ENCODE data around the gene SPR.
"Not testable (repeated sequence)": the region's sequence is repeated elsewhere in the genome, so short reads cannot be mapped to it uniquely, and the experiment has no call there.

Gene SPR

GRCh38 chr2:72894514-72894913 lies 7.3 kb downstream of the SPR start:
- Histone ChIP-seq H3K27ac (no peak overlapping the region), H3K36me3 (ENCODE audit: insufficient read depth, low read length) (peaks cover 6% of the 10 kb centered on the region; the same call in 1 of the 2 replicates), H3K9me3 (ENCODE audit: low read depth, low read length) (no peaks in the 10 kb centered on the region), H3K9ac (ENCODE audit: insufficient read length) (no peak overlapping the region), H3K4me3 (no peak overlapping the region)
- DNase-seq (ENCODE audit: low read depth, low spot score): no peak
- TF ChIP-seq POLR2AphosphoS5 (IDR thresholded peaks at IDR 0.05; ENCODE audit: borderline replicate concordance, low read depth, low read length): no peak
- TF ChIP-seq FOXP2 (optimal IDR thresholded peaks at IDR 0.05; ENCODE audit: control extremely low read depth, extremely low read length, insufficient read depth): no peak
- no peak for TF ChIP-seq EZH2 (IDR thresholded peaks at IDR 0.05)

- no peak overlapping the region for H3K27ac ChIP-seq
- peaks cover 6% of the 10 kb centered on the region; the same call in 1 of the 2 replicates for H3K36me3 ChIP-seq (ENCODE audit: insufficient read depth, low read length)
- DNase-seq (ENCODE audit: low read depth, low spot score): no peak
- H3K9me3 ChIP-seq (ENCODE audit: low read depth, low read length): no peaks in the 10 kb centered on the region
- TF ChIP-seq FOXP2 (optimal IDR thresholded peaks at IDR 0.05; ENCODE audit: control extremely low read depth, extremely low read length, insufficient read depth) (no peak), POLR2AphosphoS5 (IDR thresholded peaks at IDR 0.05; ENCODE audit: borderline replicate concordance, low read depth, low read length) (no peak), EZH2 (IDR thresholded peaks at IDR 0.05) (no peak)
- no peak overlapping the region for H3K4me3 ChIP-seq
- H3K9ac ChIP-seq (ENCODE audit: insufficient read length): no peak overlapping the region
Observed at GRCh38 chr2:72895154-72895553, 7.9 kb downstream of the SPR start.

GRCh38 chr2:72895759-72896281 lies 8.6 kb downstream of the SPR start:
- TF ChIP-seq EZH2 (IDR thresholded peaks at IDR 0.05): no peak
- no peaks in the 10 kb centered on the region for H3K9me3 ChIP-seq (ENCODE audit: low read depth, low read length)

DNA sequence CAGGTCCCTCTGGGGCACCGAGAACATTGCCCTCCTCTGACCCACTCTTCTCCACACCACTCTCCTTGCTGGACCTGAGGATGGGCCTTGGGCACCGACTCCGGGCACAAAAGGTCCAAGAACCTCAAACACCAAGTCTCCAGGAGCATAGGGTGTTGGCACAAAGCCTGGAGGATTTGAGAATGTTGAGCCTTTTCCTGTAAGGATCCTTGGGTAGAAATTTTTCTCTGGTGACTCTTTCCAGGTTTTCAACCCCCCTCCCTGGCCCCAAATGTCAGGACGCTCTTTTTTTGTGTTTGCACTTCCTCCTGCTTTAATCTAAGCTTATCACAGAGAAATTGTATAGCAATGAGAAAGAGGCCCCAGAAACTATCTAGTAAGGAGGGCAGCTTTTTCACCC lies 9.2 kb downstream of the SPR start:
- H3K9me3 ChIP-seq (ENCODE audit: low read depth, low read length): no peaks in the 10 kb centered on the region
- no peak overlapping the region for H3K9ac ChIP-seq (ENCODE audit: insufficient read length)
- DNase-seq (ENCODE audit: low read depth, low spot score): no peak
- H3K27ac ChIP-seq: no peak overlapping the region
- no peak overlapping the region for H3K4me3 ChIP-seq
- H3K36me3 ChIP-seq (ENCODE audit: insufficient read depth, low read length): peaks cover 6% of the 10 kb centered on the region; the same call in 1 of the 2 replicates
- TF ChIP-seq EZH2 (IDR thresholded peaks at IDR 0.05) (no peak), FOXP2 (optimal IDR thresholded peaks at IDR 0.05; ENCODE audit: control extremely low read depth, extremely low read length, insufficient read depth) (no peak), POLR2AphosphoS5 (IDR thresholded peaks at IDR 0.05; ENCODE audit: borderline replicate concordance, low read depth, low read length) (no peak)

More at GRCh38 chr2:72895759-72896281, 8.6 kb downstream of the SPR start:
- DNase-seq (ENCODE audit: low read depth, low spot score): no peak
- H3K36me3 ChIP-seq (ENCODE audit: insufficient read depth, low read length): peaks cover 6% of the 10 kb centered on the region; the same call in 1 of the 2 replicates
- H3K9ac ChIP-seq (ENCODE audit: insufficient read length): no peak overlapping the region
- H3K4me3 ChIP-seq: no peak overlapping the region
- no peak overlapping the region for H3K27ac ChIP-seq

DNA sequence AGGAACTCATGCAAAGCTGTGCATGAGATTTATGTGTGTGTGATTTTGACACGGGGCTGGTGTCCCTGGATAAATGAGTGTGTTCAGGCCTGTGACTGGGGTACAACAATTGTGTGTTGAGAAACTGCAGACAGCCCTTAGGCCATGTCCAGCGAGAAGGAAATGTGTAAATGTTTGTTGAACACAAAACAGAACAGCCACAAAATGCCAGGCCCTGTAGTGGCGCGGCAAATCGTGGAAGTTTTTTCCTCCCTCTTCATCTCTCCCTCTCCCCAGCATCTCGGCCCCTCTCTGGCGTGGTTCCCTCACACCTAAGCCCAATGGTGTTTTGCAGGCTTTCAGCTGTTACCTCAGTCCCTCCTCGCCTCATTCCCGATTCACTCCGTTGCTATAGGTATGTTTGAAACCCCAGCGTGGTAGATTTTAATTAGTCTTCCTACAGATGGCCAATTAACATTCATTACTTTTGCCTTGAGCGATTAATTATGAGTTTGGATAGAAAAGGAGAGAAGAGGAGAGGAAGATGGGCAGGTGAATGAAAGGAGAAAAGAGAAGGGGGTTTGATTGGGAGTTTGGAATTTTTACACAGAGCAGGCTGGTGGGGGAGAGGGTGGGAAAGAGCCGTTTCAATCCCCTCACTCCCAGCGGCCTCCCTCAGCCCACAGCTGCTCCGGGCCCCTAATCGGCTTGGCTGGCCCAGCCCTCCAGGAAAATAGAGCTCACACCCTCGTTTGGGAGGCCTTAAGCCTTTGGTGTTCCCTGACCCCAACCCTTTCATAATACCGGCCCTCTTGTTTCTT lies 10.8 kb downstream of the SPR start:
- no peak for TF ChIP-seq FOXP2 (optimal IDR thresholded peaks at IDR 0.05; ENCODE audit: control extremely low read depth, extremely low read length, insufficient read depth)
- TF ChIP-seq EZH2 (IDR thresholded peaks at IDR 0.05): no peak
- TF ChIP-seq POLR2AphosphoS5 (IDR thresholded peaks at IDR 0.05; ENCODE audit: borderline replicate concordance, low read depth, low read length): no peak

DNA sequence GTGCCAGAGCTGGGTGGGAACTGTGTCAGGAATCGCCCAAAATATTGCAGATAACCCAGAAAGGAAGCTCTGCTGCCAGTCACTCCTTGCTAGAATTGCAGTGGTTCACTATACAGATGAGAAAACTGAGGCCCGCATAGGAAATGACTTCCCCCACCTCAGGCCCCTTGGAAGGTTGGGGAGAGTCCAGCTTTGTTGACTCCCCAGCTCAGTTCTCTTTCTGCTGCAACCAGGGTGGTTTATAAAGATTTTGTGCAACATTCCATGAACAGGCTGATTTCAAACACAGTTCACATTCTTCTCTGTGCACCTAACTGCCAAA lies 11.3 kb downstream of the SPR start:
- Histone ChIP-seq H3K4me3 (no peak overlapping the region), H3K9ac (ENCODE audit: insufficient read length) (no peak overlapping the region), H3K9me3 (ENCODE audit: low read depth, low read length) (no peaks in the 10 kb centered on the region), H3K27ac (no peak overlapping the region), H3K36me3 (ENCODE audit: insufficient read depth, low read length) (no peaks in the 10 kb centered on the region)
- TF ChIP-seq POLR2AphosphoS5 (IDR thresholded peaks at IDR 0.05; ENCODE audit: borderline replicate concordance, low read depth, low read length) (no peak), EZH2 (IDR thresholded peaks at IDR 0.05) (no peak), FOXP2 (optimal IDR thresholded peaks at IDR 0.05; ENCODE audit: control extremely low read depth, extremely low read length, insufficient read depth) (no peak)
- no peak for DNase-seq (ENCODE audit: low read depth, low spot score)

More for the DNA sequence above, 10.8 kb downstream of the SPR start:
- H3K9me3 ChIP-seq (ENCODE audit: low read depth, low read length): no peaks in the 10 kb centered on the region
- no peak for DNase-seq (ENCODE audit: low read depth, low spot score)
- no peak overlapping the region for H3K27ac ChIP-seq
- no peak overlapping the region for H3K4me3 ChIP-seq
- H3K36me3 ChIP-seq (ENCODE audit: insufficient read depth, low read length): no peaks in the 10 kb centered on the region
- no peak overlapping the region for H3K9ac ChIP-seq (ENCODE audit: insufficient read length)

DNA sequence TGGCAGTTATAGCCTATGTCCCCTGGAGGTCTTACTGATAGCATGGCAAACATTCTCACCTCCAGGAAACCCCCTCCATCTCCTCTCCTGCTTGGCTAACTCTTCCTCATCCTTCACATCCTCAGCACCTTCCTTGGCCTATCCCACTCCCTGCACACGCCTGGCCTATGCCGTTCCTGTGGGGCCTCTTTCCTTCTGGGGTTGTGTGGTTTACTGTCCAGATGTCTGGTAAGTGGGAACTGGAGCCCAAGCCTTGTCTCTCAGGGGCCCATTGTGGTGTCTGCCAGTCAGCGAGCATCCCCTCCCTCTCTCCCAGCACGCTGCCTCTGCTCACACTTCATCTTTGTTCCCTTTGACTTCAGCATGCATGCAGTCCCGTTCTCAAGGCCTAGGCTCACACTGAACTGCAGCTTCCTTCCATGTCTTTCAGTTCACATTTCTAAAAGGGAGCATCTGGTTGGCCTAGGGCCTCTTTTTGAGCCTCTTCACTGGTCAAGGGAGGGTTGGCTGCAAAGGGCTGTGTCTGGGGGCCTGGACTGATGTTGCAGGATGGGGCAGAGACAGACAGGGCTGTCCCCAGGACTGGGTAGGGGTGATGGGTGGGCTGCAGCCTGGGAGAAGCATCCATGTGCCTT lies 13.1 kb downstream of the SPR start:
- DNase-seq (ENCODE audit: low read depth, low spot score): no peak
- TF ChIP-seq POLR2AphosphoS5 (IDR thresholded peaks at IDR 0.05; ENCODE audit: borderline replicate concordance, low read depth, low read length): no peak
- TF ChIP-seq EZH2 (IDR thresholded peaks at IDR 0.05): no peak
- no peak for TF ChIP-seq FOXP2 (optimal IDR thresholded peaks at IDR 0.05; ENCODE audit: control extremely low read depth, extremely low read length, insufficient read depth)
- Histone ChIP-seq H3K4me3 (no peak overlapping the region), H3K27ac (no peak overlapping the region), H3K36me3 (ENCODE audit: insufficient read depth, low read length) (no peaks in the 10 kb centered on the region), H3K9ac (ENCODE audit: insufficient read length) (no peak overlapping the region), H3K9me3 (ENCODE audit: low read depth, low read length) (no peaks in the 10 kb centered on the region)

DNA sequence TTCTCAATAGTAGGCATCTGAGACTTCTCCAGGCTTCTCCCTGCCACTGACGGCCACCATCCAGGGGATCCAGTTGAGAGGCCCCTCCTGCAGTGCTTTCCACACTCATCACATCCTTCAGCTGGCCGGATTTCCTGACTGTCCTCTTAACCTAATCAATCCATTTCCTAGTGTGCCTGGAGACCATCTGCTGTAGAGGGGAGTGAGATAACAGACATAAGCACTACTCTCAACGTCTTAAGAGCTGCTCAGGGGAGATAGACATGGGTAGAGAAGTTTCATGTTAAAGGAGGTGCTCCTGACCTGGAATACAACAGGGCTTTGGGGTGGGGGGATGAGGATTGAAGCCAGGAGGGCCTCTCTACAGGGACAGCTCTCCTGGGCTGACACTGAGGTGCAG lies 14.2 kb downstream of the SPR start:
- no peak overlapping the region for H3K4me3 ChIP-seq
- DNase-seq (ENCODE audit: low read depth, low spot score): no peak
- no peak overlapping the region for H3K27ac ChIP-seq
- no peaks in the 10 kb centered on the region for H3K36me3 ChIP-seq (ENCODE audit: insufficient read depth, low read length)
- H3K9ac ChIP-seq (ENCODE audit: insufficient read length): no peak overlapping the region
- TF ChIP-seq EZH2 (IDR thresholded peaks at IDR 0.05): no peak
- no peaks in the 10 kb centered on the region for H3K9me3 ChIP-seq (ENCODE audit: low read depth, low read length)

DNA sequence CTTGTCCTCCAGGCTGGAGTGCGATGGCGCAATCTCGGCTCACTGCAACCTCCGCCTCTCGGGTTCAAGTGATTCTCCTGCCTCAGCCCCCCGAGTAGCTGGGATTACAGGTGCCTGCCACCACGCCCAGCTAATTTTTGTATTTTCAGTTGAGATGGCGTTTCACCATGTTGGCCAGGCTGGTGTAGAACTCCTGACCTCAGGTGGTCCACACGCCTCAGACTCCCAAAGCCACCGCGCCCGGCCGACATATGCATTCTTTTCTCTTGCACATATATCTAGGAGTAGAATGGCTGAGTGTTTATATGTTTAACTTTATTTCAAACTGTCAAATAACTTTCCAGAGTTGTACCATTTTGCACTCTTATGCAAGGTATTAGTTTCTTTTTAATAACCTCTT lies 20.2 kb downstream of the SPR start:
- H3K27ac ChIP-seq; H3K4me3 ChIP-seq; H3K36me3 ChIP-seq (ENCODE audit: insufficient read depth, low read length); DNase-seq (ENCODE audit: low read depth, low spot score); H3K9me3 ChIP-seq (ENCODE audit: low read depth, low read length); H3K9ac ChIP-seq (ENCODE audit: insufficient read length): not testable (repeated sequence)
